GM13976 (cell line): Measurements from ENCODE around the gene CDK5RAP1.

Experiments used
- DNase-seq: peaks from one replicate; pipeline ENCODE4 v3.0.0; 2012; ENCODE audit warnings: low spot score
- CTCF ChIP-seq: IDR thresholded peaks from 2 replicates; pipeline ENCODE4 v1.5.1; 2012; ENCODE audit warnings: borderline replicate concordance, mild to moderate bottlenecking; ENCODE audit not compliant: insufficient read depth; ENCODE audit errors: extremely low read depth, missing control alignments, control extremely low read depth
- in situ Hi-C: fragments of 300-500 bp; cut with MboI; formaldehyde crosslinking; loops from one replicate; pipeline ENCODE4 v1.12.0; 2022; ENCODE audit warnings: low sequenced_read_pairs, mixed read lengths, inconsistent platforms; ENCODE audit not compliant: unreplicated experiment

Gene CDK5RAP1

GRCh38 chr20:33401184-33401920, at the start of gene CDK5RAP1:
Gene CDK5RAP1 (minus strand): TSS chr20:33401519. CDS start chr20:33397064, 4,455 bp downstream.
- peak; percentile 88 for DNase-seq
- in situ Hi-C loops: no loop called here
- no peak for TF ChIP-seq CTCF

GRCh38 chr20:33450867-33451266, 49.5 kb upstream of the CDK5RAP1 start:
- in situ Hi-C loops: loop anchor here (10.0 kb wide), 1 partner anchor 214 kb away; the partner anchor contains the start of genes ACTL10 and C20orf144
- TF ChIP-seq CTCF: no peak
- DNase-seq: no peak

GRCh38 chr20:33445881-33446625, 44.7 kb upstream of the CDK5RAP1 start:
- in situ Hi-C loops: no loop called here
- TF ChIP-seq CTCF: no peak
- no peak for DNase-seq

GRCh38 chr20:33444797-33445560, 43.7 kb upstream of the CDK5RAP1 start:
- DNase-seq: no peak
- peak; percentile 14 for TF ChIP-seq CTCF
- in situ Hi-C loops: no loop called here

- DNase-seq: peak; percentile 99
- no peak for TF ChIP-seq CTCF
- in situ Hi-C loops: no loop called here
Measured at GRCh38 chr20:33443512-33444239, 42.4 kb upstream of the CDK5RAP1 start, which contains the start of gene SNTA1. Gene SNTA1 (minus strand): TSS chr20:33443763. CDS start chr20:33443620, 143 bp downstream.
